ENCODE data around the gene IQGAP2.

The IQGAP2 gene

DNA sequence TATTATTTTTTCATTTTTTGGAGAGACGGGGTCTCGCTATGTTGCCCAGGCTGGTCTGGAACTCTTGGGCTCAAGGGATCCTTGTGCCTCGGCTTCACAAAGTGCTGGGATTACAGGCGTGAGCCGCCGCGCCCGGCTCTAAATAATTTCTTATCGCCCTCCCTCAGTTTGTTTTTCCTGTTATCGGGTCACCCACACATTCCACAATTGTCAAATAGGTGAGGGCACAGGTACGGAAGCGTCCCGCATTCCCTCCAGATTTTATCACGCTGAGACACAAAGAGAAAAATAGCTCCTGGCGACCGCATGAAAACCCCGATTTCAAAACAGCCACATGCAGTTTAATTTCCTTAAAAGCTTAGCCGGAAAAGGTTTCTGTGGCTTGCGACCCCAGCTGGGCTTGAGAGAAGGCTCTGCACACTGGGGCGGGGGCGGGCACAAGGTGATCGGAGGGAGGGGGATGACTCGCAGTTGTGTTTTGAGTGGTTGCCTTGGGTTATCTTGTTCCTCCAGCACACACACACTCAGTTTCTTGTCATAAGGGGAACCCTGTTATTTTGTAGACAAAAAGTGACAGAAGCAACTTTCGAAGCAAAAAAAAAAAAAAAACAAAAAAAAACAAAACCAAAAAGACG, 717 bp upstream of the IQGAP2 start:
- peak overlapping the region; percentile 16 for H3K9ac ChIP-seq
- TF ChIP-seq, protein P1, sequence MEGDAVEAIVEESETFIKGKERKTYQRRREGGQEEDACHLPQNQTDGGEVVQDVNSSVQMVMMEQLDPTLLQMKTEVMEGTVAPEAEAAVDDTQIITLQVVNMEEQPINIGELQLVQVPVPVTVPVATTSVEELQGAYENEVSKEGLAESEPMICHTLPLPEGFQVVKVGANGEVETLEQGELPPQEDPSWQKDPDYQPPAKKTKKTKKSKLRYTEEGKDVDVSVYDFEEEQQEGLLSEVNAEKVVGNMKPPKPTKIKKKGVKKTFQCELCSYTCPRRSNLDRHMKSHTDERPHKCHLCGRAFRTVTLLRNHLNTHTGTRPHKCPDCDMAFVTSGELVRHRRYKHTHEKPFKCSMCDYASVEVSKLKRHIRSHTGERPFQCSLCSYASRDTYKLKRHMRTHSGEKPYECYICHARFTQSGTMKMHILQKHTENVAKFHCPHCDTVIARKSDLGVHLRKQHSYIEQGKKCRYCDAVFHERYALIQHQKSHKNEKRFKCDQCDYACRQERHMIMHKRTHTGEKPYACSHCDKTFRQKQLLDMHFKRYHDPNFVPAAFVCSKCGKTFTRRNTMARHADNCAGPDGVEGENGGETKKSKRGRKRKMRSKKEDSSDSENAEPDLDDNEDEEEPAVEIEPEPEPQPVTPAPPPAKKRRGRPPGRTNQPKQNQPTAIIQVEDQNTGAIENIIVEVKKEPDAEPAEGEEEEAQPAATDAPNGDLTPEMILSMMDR (IDR thresholded peaks at IDR 0.05) = no peak
- no peaks in the 10 kb centered on the region for H3K36me3 ChIP-seq (ENCODE audit: control insufficient read depth, insufficient read depth, low read length)
- H3K27me3 ChIP-seq (ENCODE audit: control insufficient read depth, insufficient read depth, low read length) = no peaks in the 10 kb centered on the region
- H2AFZ ChIP-seq = peak overlapping the region; percentile 92
- H3K9me3 ChIP-seq (ENCODE audit: control insufficient read depth, low read length) = no peaks in the 10 kb centered on the region
- H3K4me1 ChIP-seq = peaks cover 26% of the 10 kb centered on the region
- H3K4me3 ChIP-seq (ENCODE audit: low read depth, low read length) = peak overlapping the region; percentile 80
- H3K4me2 ChIP-seq (ENCODE audit: low read length) = peak overlapping the region; percentile 87
- H3K79me2 ChIP-seq = peaks cover 4% of the 10 kb centered on the region
- H3K27ac ChIP-seq = peak overlapping the region; percentile 96

DNA sequence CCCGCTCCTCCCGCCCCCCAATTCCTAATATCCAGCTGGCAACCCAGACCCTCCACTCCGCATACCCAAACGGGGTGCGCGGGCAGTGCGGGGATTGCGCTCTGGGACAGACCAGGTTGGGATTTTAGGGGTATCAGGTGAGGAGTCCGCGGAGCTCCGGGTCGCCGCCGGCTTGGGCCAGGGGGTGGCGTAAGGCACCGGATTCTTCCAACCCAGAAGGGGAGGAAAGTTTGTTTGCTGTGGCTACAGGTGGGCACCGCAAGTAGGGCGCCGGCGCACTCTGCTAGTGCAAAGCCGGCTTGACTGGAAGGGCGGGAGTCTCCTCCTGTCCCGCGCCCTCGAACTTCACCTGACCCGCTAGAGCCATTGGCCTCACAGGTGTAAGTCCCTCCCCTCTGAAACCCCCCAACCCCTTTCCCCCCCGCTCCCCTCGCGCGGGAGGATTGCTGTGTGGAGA, 709 bp downstream of the IQGAP2 start:
- Histone ChIP-seq H3K4me2 (ENCODE audit: low read length) (peak overlapping the region; percentile 87), H2AFZ (peak overlapping the region; percentile 92), H3K36me3 (ENCODE audit: control insufficient read depth, insufficient read depth, low read length) (no peaks in the 10 kb centered on the region), H3K9me3 (ENCODE audit: control insufficient read depth, low read length) (no peaks in the 10 kb centered on the region), H3K9ac (peak overlapping the region; percentile 17), H3K4me3 (ENCODE audit: low read depth, low read length) (peak overlapping the region; percentile 80), H3K27me3 (ENCODE audit: control insufficient read depth, insufficient read depth, low read length) (no peaks in the 10 kb centered on the region), H3K27ac (peak overlapping the region; percentile 96), H3K79me2 (peaks cover 4% of the 10 kb centered on the region), H3K4me1 (peaks cover 28% of the 10 kb centered on the region)
- TF ChIP-seq, protein P1 (IDR thresholded peaks at IDR 0.05) = peak; percentile 68

DNA sequence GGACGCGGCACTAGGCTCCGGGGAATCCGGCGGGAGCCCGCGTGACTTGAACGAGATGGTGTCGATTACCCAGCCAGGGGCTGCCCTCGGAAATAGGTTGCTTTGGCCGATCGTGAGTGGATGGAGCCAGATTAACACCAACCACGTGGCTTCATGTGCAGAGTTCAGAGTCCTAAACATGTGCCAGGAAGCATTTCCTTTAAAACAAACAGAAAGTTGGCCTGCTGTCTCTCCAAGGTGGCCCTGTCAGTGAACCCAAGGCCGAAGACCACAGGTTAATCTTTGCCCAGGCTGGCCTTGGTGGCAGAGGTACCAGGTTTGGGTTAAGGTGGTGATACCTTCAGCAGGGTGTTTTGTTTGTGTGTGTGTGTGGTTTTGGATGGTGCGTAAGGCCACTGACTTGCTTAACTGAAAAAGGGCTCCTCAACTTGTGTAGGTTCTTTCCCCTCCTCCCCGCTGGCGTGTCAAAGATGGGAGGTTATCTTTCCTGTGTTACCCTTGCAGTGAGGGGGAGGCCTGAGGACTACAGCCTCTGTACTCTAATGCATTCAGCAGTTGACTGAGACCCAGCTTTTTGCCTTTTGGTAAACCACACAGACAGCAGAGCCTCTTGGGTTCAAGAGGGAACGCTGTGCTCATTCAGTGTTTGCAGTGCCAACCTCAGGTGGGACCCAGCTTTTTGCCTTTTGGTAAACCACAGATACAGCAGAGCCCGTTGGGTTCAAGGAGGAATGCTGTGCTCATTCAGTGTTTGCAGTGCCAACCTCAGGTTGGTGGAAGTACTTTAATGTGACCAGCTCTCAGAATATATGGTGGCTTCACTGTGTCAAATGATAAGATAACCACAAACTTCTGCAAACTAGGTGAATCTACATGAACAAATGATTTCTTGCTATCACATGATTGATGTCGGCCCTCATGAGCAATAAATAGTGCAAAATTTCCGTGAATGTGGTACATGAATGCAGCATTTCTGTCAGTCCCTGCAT, 1.4 kb downstream of the IQGAP2 start:
- Histone ChIP-seq H3K27me3 (ENCODE audit: control insufficient read depth, insufficient read depth, low read length) (no peaks in the 10 kb centered on the region), H2AFZ (peak overlapping the region; percentile 92), H3K9me3 (ENCODE audit: control insufficient read depth, low read length) (no peaks in the 10 kb centered on the region), H3K4me2 (ENCODE audit: low read length) (peak overlapping the region; percentile 87), H3K4me3 (ENCODE audit: low read depth, low read length) (peak overlapping the region; percentile 80), H3K9ac (no peak overlapping the region), H3K36me3 (ENCODE audit: control insufficient read depth, insufficient read depth, low read length) (no peaks in the 10 kb centered on the region), H3K4me1 (peaks cover 28% of the 10 kb centered on the region), H3K27ac (peak overlapping the region; percentile 96), H3K79me2 (peaks cover 3% of the 10 kb centered on the region)
- TF ChIP-seq, protein P1 (IDR thresholded peaks at IDR 0.05) = no peak

DNA sequence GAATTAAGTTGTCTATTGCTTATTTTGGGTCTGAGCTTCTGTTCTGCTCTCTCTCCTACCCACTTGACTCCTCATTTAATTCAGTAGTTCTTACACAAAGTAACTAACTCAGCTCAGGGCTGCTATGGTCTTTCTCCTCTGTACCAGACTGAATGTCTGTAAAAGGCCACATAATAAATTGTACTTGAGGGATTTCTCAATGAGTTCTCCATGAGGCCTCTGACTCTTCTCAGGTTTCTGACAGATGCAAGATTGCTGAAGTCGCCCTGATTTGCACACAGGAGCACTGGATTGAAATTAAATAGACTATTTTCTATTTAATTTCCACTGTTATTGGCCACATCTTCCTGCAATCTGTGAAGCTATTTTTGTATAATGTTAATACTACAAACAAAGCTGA, 2.9 kb downstream of the IQGAP2 start:
- Histone ChIP-seq H3K27ac (no peak overlapping the region), H3K27me3 (ENCODE audit: control insufficient read depth, insufficient read depth, low read length) (no peaks in the 10 kb centered on the region), H2AFZ (no peak overlapping the region), H3K36me3 (ENCODE audit: control insufficient read depth, insufficient read depth, low read length) (no peaks in the 10 kb centered on the region), H3K4me2 (ENCODE audit: low read length) (no peak overlapping the region), H3K79me2 (peaks cover 8% of the 10 kb centered on the region), H3K4me1 (peaks cover 20% of the 10 kb centered on the region), H3K4me3 (ENCODE audit: low read depth, low read length) (no peak overlapping the region), H3K9ac (no peak overlapping the region), H3K9me3 (ENCODE audit: control insufficient read depth, low read length) (no peaks in the 10 kb centered on the region)
- TF ChIP-seq, protein P1 (IDR thresholded peaks at IDR 0.05) = no peak
